Stimulated activated effector memory CD8-positive, alpha-beta T cell treated with anti-CD3 and anti-CD28 coated beads, Interleukin-12 subunit alpha, Interleukin-12 subunit beta, amount 100 ng/mL, for 72 hours (primary cell): Measurements from ENCODE around the gene AFF3.

ENCODE experiments used
- ATAC-seq: fragments of 150-1000 bp; cut with Tn5 transposase; 2 replicates; pipeline ENCODE4 v1.10.0; 2021
- DNase-seq, 2 donors: peaks; one replicate each; pipeline ENCODE4 v3.0.0; 2021 to 2022; ENCODE audit warnings: low spot score in 2 of 2
- H3K27ac Mint-ChIP-seq: one replicate; pipeline ENCODE4 v1.8.0; 2022; ENCODE audit warnings: mild to moderate bottlenecking, mixed read lengths
- H3K36me3 Mint-ChIP-seq: one replicate; pipeline ENCODE4 v1.8.0; 2022; ENCODE audit warnings: mild to moderate bottlenecking, mixed read lengths
- H3K4me1 Mint-ChIP-seq: one replicate; pipeline ENCODE4 v1.8.0; 2022; ENCODE audit warnings: mixed read lengths
- H3K4me3 Mint-ChIP-seq: one replicate; pipeline ENCODE4 v1.8.0; 2022; ENCODE audit warnings: mild to moderate bottlenecking, mixed read lengths
- H3K9me3 Mint-ChIP-seq: one replicate; pipeline ENCODE4 v1.8.0; 2022; ENCODE audit warnings: mixed read lengths

The AFF3 gene

DNA sequence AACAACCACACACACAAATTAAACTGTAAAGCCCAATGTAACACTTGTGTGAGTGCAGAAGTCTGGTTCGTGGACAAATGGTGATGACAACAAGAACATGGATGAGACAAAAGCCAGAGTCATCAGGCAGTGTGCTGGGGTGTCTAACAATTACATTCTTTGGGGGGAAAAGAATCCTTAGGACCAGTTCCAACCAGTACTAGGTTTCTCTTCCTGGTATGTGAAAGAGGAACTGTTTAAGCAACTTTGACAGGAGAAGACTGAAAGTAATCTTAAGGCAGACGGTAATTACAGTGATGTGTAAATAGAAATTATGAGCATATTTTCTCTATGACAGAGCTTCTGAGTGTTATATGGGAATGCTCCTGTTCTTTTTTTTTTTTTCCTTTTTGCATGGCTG lies 133.4 kb downstream of the AFF3 start:
- ATAC-seq (no peak), DNase-seq (no peak)
- Mint-ChIP-seq H3K4me3 (no peak overlapping the region), H3K9me3 (no peaks in the 10 kb centered on the region), H3K27ac (no peak overlapping the region), H3K36me3 (no peaks in the 10 kb centered on the region), H3K4me1 (no peaks in the 10 kb centered on the region)

DNA sequence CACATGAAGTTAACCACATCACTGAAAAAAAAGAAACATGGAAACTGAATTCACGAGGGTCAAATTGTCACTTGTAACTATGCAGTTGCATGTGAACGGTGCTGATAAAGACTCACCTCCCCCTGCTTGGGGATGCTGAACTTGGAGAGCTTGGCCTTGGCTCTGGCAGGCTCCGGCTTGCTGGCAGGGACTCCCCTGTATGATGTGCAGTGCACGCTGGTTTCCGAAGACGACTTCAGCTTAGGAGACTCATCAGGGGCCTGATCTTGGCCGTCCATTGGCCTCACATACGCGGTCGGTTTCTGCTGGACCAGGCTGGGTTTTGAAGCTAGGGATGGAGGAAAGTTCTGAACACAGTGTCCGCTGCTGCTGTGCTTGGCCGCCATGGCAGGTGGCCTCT lies 135.9 kb downstream of the AFF3 start:
- DNase-seq = no peak
- no peak overlapping the region for H3K4me3 Mint-ChIP-seq
- H3K9me3 Mint-ChIP-seq = no peaks in the 10 kb centered on the region
- H3K36me3 Mint-ChIP-seq = no peaks in the 10 kb centered on the region
- H3K27ac Mint-ChIP-seq = no peak overlapping the region
- no peak for ATAC-seq
- no peaks in the 10 kb centered on the region for H3K4me1 Mint-ChIP-seq

DNA sequence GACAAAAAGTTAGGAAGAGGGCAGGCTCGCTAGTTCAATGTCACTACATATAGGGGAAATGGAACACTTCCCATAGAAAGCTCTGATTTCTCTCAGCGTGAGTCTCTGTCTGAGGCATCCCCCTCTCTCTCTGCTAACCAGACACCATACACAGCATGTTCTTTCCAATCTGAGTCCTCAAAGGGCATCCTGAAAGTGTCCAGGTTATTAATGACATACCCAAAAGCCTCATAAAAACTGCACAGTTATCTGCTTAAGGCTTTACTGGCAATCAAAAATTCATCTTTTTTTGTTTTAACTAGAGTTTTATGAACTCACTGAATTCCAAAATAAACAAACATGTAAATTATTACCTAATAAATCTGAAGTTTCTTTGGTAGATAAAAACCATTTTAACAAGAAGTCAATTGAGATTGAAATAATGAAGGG lies 137.4 kb downstream of the AFF3 start:
- H3K36me3 Mint-ChIP-seq = no peaks in the 10 kb centered on the region
- no peak overlapping the region for H3K27ac Mint-ChIP-seq
- ATAC-seq (no peak), DNase-seq (no peak)
- peaks cover 8% of the 10 kb centered on the region for H3K4me1 Mint-ChIP-seq
- H3K9me3 Mint-ChIP-seq = no peaks in the 10 kb centered on the region
- no peak overlapping the region for H3K4me3 Mint-ChIP-seq

DNA sequence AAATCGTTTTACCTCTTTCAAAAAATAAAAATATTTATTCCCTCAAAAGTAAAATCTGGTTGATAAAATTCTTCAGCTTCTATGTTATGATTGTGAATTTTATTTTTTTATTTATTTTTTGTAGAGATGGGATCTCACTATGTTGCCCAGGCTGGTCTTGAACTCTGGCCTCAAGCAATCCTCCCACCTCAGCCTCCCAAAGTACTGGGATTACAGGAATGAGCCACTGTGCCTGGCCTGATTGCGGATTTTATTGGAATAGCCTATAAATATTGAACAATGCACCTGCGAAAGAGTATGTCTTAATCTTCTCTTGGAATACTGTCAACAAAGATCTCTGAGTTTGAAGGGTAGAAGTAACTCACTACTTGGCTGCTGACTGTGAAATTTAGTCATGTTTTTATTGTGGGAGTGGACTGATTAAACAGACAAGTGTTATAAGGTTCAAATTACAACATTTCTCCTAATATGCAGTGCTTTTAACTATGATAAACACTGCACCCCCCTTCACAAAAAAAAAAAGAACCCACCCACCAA lies 138.0 kb downstream of the AFF3 start:
- H3K4me3 Mint-ChIP-seq = no peak overlapping the region
- DNase-seq (no peak), ATAC-seq (no peak)
- H3K9me3 Mint-ChIP-seq = no peaks in the 10 kb centered on the region
- H3K36me3 Mint-ChIP-seq = no peaks in the 10 kb centered on the region
- no peak overlapping the region for H3K27ac Mint-ChIP-seq
- peaks cover 8% of the 10 kb centered on the region for H3K4me1 Mint-ChIP-seq

DNA sequence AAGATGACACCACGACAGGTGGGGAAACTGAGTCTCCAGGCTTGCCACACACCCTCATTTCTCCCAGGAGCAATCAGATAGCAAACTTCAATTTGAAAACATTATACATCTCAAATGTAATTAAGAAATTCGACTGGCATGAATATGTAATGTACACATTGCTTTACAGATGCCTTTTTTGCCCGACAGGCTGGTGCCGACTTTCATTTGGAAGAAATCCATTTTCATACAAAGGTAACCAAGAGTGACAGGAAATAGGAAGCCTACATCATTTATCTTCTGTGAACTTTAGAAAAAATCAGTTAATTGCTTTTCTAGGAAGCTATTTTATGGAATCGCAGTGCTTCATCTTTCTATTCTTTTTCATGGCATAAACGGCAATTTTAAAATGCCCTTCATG lies 140.3 kb downstream of the AFF3 start:
- Mint-ChIP-seq H3K27ac (no peak overlapping the region), H3K9me3 (no peaks in the 10 kb centered on the region), H3K4me1 (peaks cover 8% of the 10 kb centered on the region), H3K4me3 (no peak overlapping the region), H3K36me3 (no peaks in the 10 kb centered on the region)
- DNase-seq (no peak), ATAC-seq (no peak)

DNA sequence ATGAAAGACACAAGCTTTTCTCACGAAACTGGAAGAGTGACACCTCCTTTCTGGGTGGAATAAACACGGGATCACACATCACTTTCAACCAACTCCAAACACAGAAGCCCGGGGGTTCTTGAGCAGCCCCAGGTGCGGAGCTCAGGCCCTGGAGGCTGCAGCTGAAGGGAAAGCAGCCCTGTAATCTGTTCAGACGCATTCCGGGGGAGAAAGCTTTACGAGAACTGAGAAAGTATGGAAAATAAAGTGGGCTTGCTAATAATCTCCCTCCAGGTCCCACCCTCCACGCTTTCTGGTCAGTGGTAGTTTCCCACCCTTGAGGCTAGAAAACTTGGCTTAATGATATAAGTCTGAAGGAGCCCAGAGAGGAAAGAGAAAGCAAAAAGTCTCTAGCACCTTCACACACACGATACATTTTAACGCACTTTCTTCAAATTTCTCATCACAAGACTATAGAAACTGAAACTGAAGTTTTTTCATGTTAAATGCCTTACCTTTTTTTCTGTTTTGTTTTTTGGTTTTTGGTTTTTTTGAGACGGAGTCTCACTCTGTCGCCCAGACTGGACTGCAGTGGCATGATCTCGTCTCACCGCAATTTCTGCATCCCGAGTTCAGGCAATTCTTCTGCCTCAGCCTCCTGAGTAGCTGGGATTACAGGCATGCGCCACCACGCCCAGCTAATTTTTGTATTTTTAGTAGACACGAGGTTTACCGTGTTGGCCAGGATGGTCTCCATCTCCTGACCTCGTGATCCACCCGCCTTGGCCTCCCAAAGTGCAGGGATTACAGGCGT lies 141.3 kb downstream of the AFF3 start:
- H3K36me3 Mint-ChIP-seq = no peaks in the 10 kb centered on the region
- peaks cover 8% of the 10 kb centered on the region for H3K4me1 Mint-ChIP-seq
- H3K27ac Mint-ChIP-seq = no peak overlapping the region
- H3K4me3 Mint-ChIP-seq = peak overlapping the region; percentile 27
- DNase-seq = no peak
- no peaks in the 10 kb centered on the region for H3K9me3 Mint-ChIP-seq
- ATAC-seq = peak; percentile 48

DNA sequence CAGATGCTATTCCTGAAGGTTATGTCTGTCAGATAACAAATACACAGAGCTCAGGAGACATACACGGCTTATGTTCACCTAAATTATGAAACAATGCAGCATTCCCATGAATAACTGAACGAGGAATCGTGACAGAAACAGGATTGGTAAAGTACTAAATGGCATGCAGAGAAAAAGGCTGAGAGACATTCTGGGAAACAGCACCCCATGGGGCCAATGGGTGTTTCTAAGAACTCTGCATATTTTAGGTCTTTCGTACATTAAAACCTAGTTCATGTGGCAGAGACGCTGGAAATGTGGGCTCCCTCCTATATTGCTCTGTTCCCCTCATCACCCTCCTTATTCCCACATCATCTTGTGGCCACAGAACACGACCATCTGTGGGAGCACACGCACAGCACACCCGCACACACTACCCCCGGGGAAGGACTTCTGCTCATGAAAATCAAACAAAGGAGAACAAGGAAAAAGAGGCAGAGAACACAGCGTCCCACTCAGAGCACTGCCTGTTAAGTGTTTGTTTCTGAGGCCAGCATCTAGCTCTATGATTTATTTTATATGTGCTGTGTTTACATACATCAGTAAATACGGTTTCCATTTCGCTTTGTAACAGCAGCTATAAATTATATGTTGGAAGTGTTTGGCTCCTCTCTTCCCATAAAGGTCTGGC lies 143.6 kb downstream of the AFF3 start:
- DNase-seq = no peak

DNA sequence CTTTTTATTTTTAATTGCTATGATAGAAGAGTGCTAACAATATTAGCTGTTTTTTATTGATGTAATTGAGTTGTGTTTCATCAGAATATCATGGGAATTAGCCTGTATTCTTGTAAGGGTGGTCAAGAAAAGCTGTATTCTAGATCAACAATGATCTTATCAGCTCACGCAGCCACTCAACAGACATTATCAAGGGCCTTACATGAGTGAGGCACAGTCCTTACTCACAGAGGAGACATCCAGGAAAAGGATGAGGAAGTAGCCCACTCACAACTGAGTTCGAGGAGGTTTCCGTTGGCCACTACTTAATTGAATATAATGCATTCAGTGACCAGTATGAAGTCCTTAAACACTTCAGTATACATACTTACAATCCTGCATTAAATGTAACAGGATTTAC lies 152.5 kb downstream of the AFF3 start:
- Mint-ChIP-seq H3K36me3 (no peaks in the 10 kb centered on the region), H3K9me3 (no peaks in the 10 kb centered on the region), H3K4me1 (no peaks in the 10 kb centered on the region), H3K4me3 (no peak overlapping the region), H3K27ac (no peak overlapping the region)
- DNase-seq = no peak
- ATAC-seq = no peak

More for the DNA sequence above, 143.6 kb downstream of the AFF3 start:
- Mint-ChIP-seq H3K36me3 (no peaks in the 10 kb centered on the region), H3K4me1 (peaks cover 8% of the 10 kb centered on the region), H3K27ac (no peak overlapping the region), H3K9me3 (no peaks in the 10 kb centered on the region), H3K4me3 (no peak overlapping the region)
- ATAC-seq = no peak

DNA sequence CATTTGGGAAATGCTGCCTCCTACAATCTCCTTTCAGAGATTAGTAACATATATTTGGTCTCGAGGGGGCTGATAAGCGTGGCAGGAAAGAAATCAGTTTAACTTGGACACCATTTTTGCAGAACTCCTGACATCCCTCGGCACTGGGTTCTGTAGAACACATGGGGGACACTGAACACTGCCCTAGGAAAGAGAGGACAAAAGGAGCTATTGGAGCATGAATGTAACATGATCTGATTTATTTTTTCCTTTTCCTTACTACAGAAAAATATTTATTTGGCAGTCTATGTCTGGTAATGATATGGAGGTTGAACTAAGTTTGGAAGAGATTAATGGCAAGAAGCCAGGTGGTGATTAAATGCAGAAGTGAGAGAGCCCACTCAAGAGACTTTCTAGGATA lies 153.8 kb downstream of the AFF3 start:
- Mint-ChIP-seq H3K9me3 (no peaks in the 10 kb centered on the region), H3K4me1 (no peaks in the 10 kb centered on the region), H3K4me3 (no peak overlapping the region), H3K27ac (no peak overlapping the region), H3K36me3 (no peaks in the 10 kb centered on the region)
- DNase-seq = no peak
- ATAC-seq = no peak

DNA sequence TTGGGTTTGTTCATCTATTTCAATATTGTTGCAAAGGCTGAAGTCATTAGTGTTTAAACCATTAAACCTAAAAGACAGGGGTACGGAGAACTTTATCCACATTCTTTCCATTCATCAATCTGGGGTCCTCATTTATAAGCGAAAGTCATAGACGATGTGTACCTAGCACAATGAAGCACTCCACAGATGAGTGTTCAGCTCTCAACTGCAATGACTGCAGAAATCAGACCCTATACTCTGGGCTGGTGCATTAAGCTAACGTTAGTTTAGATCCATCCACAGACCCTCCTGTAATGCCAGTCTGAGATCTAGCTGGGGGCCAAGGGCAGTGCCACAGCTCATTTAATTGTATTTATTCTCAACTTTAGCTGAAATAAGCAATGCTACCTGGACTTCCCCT lies 155.2 kb downstream of the AFF3 start:
- H3K4me3 Mint-ChIP-seq = no peak overlapping the region
- no peak for ATAC-seq
- no peak for DNase-seq
- no peaks in the 10 kb centered on the region for H3K36me3 Mint-ChIP-seq
- H3K27ac Mint-ChIP-seq = no peak overlapping the region
- H3K9me3 Mint-ChIP-seq = no peaks in the 10 kb centered on the region
- no peaks in the 10 kb centered on the region for H3K4me1 Mint-ChIP-seq

DNA sequence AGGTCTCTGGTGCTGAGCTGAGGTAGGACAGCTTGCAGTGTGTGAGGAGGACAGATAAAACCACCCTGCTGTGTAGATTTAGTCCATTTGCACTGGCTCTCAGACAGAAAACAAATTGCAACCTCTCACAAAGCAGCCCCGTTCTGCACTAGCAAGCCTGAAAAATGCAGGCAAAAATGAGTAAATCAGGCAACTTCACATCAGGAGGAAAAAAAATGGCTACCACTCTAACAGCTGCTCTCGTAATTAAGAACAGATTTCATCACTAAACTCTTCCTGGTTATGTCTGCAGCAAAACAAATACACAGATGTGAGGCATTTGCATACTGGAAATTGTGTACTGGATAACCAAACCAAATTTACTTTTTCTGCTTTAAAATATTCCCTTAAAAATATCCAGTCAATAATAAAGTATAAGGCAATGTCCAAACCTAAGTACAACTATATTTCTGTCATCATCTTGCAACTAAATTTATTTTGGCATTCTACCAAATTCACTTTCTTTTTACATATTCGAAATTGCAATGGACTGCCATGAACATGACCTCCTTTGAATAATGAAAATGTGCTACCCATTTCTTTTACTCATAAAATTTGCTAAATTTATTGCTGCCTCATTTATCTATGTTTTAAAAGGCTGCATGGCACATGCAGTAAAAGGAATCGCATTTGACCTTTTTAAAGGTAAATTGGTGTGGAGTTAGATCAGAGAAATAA lies 157.4 kb downstream of the AFF3 start:
- ATAC-seq (no peak), DNase-seq (no peak)
- Mint-ChIP-seq H3K27ac (no peak overlapping the region), H3K4me1 (no peaks in the 10 kb centered on the region), H3K9me3 (no peaks in the 10 kb centered on the region), H3K36me3 (no peaks in the 10 kb centered on the region), H3K4me3 (no peak overlapping the region)

DNA sequence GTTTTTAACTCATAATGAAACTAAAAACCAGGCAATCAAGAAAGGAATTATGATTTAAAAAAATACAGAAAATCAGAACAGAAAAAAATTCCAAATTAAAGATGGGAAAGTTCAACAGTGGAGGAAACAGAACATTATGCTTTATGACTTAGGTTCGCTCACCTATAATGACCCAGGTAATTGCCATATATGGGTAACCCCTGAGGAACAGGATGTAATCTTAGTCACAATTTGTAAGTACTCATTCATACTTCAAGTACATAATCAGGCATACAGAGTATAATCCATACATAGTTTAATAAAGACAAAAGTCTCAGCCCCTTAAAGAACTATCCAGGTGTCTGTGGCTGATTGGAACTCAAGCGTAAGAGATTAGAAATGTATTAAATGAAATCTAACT lies 159.6 kb downstream of the AFF3 start:
- H3K4me3 Mint-ChIP-seq = no peak overlapping the region
- no peaks in the 10 kb centered on the region for H3K4me1 Mint-ChIP-seq
- no peak overlapping the region for H3K27ac Mint-ChIP-seq
- ATAC-seq (no peak), DNase-seq (no peak)
- H3K9me3 Mint-ChIP-seq = no peaks in the 10 kb centered on the region
- no peaks in the 10 kb centered on the region for H3K36me3 Mint-ChIP-seq

DNA sequence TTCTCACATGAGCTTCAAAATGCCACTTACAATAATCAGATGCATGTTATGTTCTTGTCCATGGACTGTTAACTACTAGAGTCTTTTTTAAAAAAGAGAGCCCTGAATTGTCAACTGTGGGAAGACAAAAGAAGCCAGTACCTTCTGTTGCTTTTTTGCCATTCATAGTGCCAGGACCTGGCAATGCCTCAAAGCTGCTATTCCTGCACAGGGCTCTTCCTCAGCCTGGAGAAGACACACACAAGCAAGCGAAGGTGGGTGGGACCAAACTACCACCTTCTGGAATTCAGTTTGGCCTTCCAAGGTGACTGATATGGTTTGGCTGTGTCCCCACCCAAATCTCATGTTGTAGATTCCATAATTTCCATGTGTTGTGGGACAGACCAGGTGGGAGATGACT lies 160.6 kb downstream of the AFF3 start:
- DNase-seq (no peak), ATAC-seq (no peak)
- no peaks in the 10 kb centered on the region for H3K36me3 Mint-ChIP-seq
- no peaks in the 10 kb centered on the region for H3K9me3 Mint-ChIP-seq
- no peaks in the 10 kb centered on the region for H3K4me1 Mint-ChIP-seq
- no peak overlapping the region for H3K4me3 Mint-ChIP-seq
- H3K27ac Mint-ChIP-seq = no peak overlapping the region

DNA sequence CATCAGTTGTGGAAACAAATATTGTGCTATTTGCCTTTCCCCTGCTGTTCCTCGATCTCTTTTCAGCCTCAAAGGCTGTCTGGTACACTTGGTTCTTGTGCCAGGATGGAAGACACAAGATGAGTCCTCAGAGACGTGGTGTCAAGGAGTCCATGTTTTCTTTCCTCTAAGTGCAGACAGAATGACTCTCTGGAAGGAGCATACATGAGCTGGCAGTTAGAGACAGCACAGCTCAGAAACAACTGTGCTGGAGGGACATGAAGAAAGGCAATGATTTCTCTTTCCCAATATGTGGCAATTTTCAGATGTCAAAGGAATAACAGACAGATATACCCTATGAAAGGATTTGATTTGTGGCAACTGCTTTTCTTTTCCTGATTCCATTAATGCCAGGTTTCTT lies 162.2 kb downstream of the AFF3 start:
- Mint-ChIP-seq H3K4me1 (no peaks in the 10 kb centered on the region), H3K4me3 (no peak overlapping the region), H3K9me3 (no peaks in the 10 kb centered on the region), H3K27ac (no peak overlapping the region), H3K36me3 (no peaks in the 10 kb centered on the region)
- ATAC-seq = no peak
- no peak for DNase-seq

DNA sequence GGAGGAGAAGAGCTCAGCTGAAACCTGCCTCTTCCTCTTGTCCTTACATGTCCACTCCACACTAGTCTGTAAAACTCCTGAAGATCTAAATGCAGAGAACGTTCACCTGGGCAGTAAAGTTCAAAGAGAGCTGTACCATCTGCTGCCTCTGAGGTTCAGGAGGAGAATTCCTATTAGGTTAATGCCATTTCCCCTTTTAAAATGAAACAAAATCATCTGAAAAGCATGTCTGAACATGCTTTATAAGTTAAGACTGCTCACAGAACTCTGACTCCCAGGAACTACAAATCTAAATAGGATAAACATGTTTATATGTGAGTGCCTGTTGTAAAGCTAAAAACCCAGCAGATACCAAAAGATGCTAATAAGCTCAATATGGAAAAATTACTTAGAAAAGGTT lies 164.4 kb downstream of the AFF3 start:
- Mint-ChIP-seq H3K4me1 (no peaks in the 10 kb centered on the region), H3K27ac (no peak overlapping the region), H3K36me3 (no peaks in the 10 kb centered on the region), H3K9me3 (no peaks in the 10 kb centered on the region), H3K4me3 (no peak overlapping the region)
- DNase-seq = no peak
- ATAC-seq = no peak

DNA sequence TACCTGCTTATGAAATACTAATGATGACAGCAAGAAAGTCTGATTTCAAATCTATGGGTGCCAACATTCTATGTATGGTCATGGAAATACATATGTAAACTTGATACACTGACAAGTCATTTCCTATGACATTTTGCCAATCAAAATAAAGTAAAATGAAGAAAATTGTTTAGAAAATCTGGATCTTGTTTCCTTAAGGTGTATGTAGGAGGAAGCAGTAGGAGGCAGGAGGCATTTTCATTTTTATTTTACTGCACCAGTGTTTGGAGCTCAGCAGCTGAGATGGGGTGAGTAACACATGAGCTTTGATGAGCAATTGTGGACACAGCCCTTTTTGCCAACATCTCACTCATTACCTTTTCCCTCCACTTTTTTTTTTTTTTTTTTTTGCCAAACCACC lies 167.0 kb downstream of the AFF3 start:
- Mint-ChIP-seq H3K36me3 (no peaks in the 10 kb centered on the region), H3K4me3 (no peak overlapping the region), H3K4me1 (no peaks in the 10 kb centered on the region), H3K9me3 (no peaks in the 10 kb centered on the region), H3K27ac (no peak overlapping the region)
- ATAC-seq = no peak
- no peak for DNase-seq
